ENCODE results near the gene CYTH1.

DNA sequence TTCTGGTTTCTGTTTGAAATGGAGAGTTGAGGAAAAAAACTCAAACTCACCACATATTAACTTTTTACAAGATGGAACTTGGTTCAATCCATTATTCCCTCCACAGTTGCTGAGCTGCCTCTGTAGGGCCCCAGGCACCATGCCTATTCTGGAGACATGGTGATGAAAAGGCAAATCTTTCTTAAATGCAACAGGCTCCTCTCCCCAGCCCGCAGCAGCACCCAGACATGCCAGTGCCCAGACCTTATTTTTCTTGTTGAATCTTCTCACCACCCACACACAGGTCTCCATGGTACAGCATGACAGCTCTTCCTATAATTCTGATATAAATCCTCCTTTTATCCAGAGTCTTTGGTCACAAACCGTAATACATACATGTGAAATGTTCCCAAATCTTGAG is 7.6 kb downstream of the CYTH1 start:
- no peak for TF ChIP-seq CTCF (IDR thresholded peaks at IDR 0.05 in 8 of 11, conservative IDR thresholded peaks at IDR 0.05 in 3 of 11)
- TF ChIP-seq POLR2A (IDR thresholded peaks at IDR 0.05): no peak
- TF ChIP-seq POLR2AphosphoS5 (IDR thresholded peaks at IDR 0.05): no peak

Measured in spleen (tissue), 7 donors.